ENCODE measurements around the gene RAB28. TPM values are rescaled to one million over a fixed set of nuclear protein-coding genes. Genes with fewer than 3 reads are reported as not detected.

RAB28 gene
- total and polyA plus RNA-seq, 2 of the 8 experiments (the other 6 are each of a cell fraction or from before 2014, with no cell fraction given) = 16.0 to 18.7 TPM

DNA sequence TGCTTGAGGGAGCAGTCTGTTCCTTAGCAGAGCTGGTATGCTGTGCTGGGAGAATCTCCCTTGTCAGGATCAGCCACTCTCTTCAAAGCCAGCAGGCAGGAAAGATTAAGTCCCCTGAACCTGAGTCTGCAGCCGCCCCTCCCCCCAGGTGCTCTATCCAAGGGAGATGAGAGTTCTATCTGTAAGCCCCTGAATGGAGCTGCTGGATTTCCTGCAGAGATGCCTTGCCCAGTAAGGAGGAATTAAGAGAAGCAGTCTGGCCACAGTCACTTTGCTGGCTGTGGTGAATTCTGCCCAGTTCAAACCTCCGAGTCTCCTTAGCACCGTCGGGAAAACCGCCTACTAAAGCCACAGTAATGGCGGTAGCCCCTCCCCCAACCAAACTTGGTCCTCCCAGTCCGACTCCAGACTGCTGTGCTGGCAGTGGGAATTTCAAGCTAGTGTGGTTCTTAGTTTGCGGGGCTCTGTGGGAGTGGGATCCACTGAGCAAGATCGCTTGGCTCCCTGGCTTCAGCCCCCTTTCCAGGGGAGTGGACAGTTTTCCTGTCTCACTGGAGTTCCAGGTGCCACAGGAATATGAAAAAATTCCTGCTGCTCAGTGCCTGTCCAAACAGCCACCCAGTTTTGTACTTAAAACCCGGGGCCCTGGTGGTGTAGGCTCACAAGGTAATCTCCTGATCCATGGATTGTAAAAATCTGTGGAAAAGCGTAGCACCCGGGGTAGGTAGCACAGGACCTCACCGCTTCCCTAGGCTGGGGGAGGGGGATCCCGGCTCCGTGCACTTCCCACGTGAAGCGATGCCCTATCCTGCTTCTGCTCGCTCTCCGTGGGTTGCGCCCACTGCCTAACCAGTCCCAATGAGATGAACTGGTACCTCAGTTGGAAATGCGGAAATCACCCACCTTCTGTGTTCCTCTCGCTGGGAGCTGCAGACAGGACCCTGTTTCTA lies 38.0 kb downstream of the RAB28 start:
- Histone ChIP-seq H3K9me3 (ENCODE audit: insufficient read depth in 2 of 2, low read depth in 1 of 2, low read length in 1 of 2) (no peaks in the 10 kb centered on the region), H3K9ac (replicated peaks in 1 of 4; ENCODE audit: extremely low read depth in 1 of 4, low read depth in 3 of 4, low read length in 3 of 4) (peak overlapping the region in 3 of 4 experiments; percentile 49 to 60 (median 59); a peak in 6 of 7 replicates), H2AK5ac (ENCODE audit: low read depth, low read length) (no peak overlapping the region), H3K23ac (ENCODE audit: insufficient read length) (no peak overlapping the region), H2BK15ac (ENCODE audit: low read length) (peak overlapping the region; percentile 93; the same call in 1 of the 2 replicates), H3K14ac (ENCODE audit: insufficient read length) (no peak overlapping the region), H3K4me1 (replicated peaks in 1 of 4; ENCODE audit: control insufficient read depth in 3 of 4, insufficient read depth in 4 of 4, low read length in 3 of 4) (peaks cover 0 to 6% (median 2%) of the 10 kb centered on the region in 4 experiments; a peak in 3 of 7 replicates), H2AFZ (ENCODE audit: low read length) (peak overlapping the region; percentile 98), H3K27me3 (replicated peaks in 1 of 4; ENCODE audit: control insufficient read depth in 3 of 4, extremely low read depth in 1 of 4, insufficient read depth in 3 of 4, low read length in 3 of 4) (no peaks in the 10 kb centered on the region), H2BK5ac (ENCODE audit: low read depth, low read length) (peak overlapping the region; percentile 84; the same call in 1 of the 2 replicates), H3K18ac (ENCODE audit: extremely low read depth, low read length) (peak overlapping the region; percentile 98), H3K4me2 (ENCODE audit: insufficient read depth in 1 of 2, low read depth in 2 of 2, low read length in 2 of 2) (peak overlapping the region; percentile 97 to 100), H3K36me3 (ENCODE audit: control insufficient read depth in 2 of 4, insufficient read depth in 4 of 4, low read length in 3 of 4) (no peaks in the 10 kb centered on the region), H3K79me2 (ENCODE audit: control insufficient read depth in 1 of 2, insufficient read depth in 2 of 2, low read length in 2 of 2) (no peaks in the 10 kb centered on the region), H3K27ac (ENCODE audit: low read depth, low read length) (peak overlapping the region; percentile 67), H3K4ac (replicated peaks; ENCODE audit: insufficient read length, low read depth, low read length) (peak overlapping the region; percentile 59), H4K91ac (replicated peaks; ENCODE audit: insufficient read length, low read length) (peak overlapping the region; percentile 87), H4K5ac (ENCODE audit: insufficient read length, low read depth, low read length) (peak overlapping the region; percentile 37), H2BK120ac (replicated peaks; ENCODE audit: low read depth, low read length) (peak overlapping the region; percentile 75), H3K23me2 (ENCODE audit: low read depth, low read length) (peaks cover 14% of the 10 kb centered on the region), H4K8ac (ENCODE audit: extremely low read depth, insufficient read depth, low read length) (peak overlapping the region; percentile 63; the same call in 1 of the 2 replicates), H4K20me1 (replicated peaks in 1 of 2; ENCODE audit: control insufficient read depth in 1 of 2, insufficient read depth in 2 of 2, low read length in 2 of 2) (no peaks in the 10 kb centered on the region), H3K56ac (replicated peaks; ENCODE audit: insufficient read length, low read depth, low read length) (peak overlapping the region; percentile 64), H2BK20ac (ENCODE audit: low read length) (peak overlapping the region; percentile 17; the same call in 1 of the 2 replicates), H3K79me1 (ENCODE audit: low read depth, low read length) (no peaks in the 10 kb centered on the region), H3K4me3 (ENCODE audit: extremely low read depth in 1 of 4, insufficient read depth in 2 of 4, low read depth in 3 of 4, low read length in 4 of 4) (peak overlapping the region; percentile 79 to 96 (median 82)), H2BK12ac (ENCODE audit: low read depth, low read length) (no peak overlapping the region)
- DNase-seq (ENCODE audit: low read depth in 1 of 2, low spot score in 2 of 2) = peak in 1 of 2 experiments; percentile 82
- WGBS, 2 experiments (ENCODE audit: extremely low coverage in 1 of 2, insufficient coverage in 1 of 2, insufficient read length in 1 of 2, insufficient replicate concordance in 2 of 2, low coverage in 1 of 2, low lambda C conversion rate in 2 of 2, missing lambda C conversion rate in 1 of 2) = 4% methylated on average over 22 of the region's 22 CpGs; no CpG with 5 or more reads in 1 of the 2 experiments
- POLR2A ChIA-PET (ENCODE audit: partially characterized antibody) = interaction anchor here (1.4 kb wide), 1 partner anchor 13 kb away, joined by 5 read pairs; no protein-coding TSS in a partner anchor
- FAIRE-seq = peak; percentile 76
- CTCF ChIA-PET (ENCODE audit: partially characterized antibody) = interaction anchor here (1.8 kb wide), 1 partner anchor 14 kb away, joined by 13 read pairs; no protein-coding TSS in a partner anchor
- peak; percentile 66; the same call in 1 of the 2 replicates for TF ChIP-seq SP1 (IDR thresholded peaks at IDR 0.05; ENCODE audit: low read depth, low read length)
- TF ChIP-seq YY1 (IDR thresholded peaks at IDR 0.05; ENCODE audit: low read depth, low read length) = peak; percentile 90
- no peak for TF ChIP-seq CHD2 (IDR thresholded peaks at IDR 0.05; ENCODE audit: low read length)
- TF ChIP-seq, protein P1, sequence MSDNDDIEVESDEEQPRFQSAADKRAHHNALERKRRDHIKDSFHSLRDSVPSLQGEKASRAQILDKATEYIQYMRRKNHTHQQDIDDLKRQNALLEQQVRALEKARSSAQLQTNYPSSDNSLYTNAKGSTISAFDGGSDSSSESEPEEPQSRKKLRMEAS (IDR thresholded peaks at IDR 0.05) = peak; percentile 46; the same call in 1 of the 2 replicates
- 0 out of 4 replicates have a peak, but pooled peaks of 1 of the 2 experiments have one; percentile 47 for TF ChIP-seq HDAC2 (IDR thresholded peaks at IDR 0.05; ENCODE audit: borderline replicate concordance in 1 of 2, low read depth in 2 of 2, low read length in 2 of 2)
- TF ChIP-seq ASH2L (IDR thresholded peaks at IDR 0.05; ENCODE audit: low read length) = peak; percentile 99
- peak; percentile 56 for TF ChIP-seq TAF1 (IDR thresholded peaks at IDR 0.05; ENCODE audit: low read depth, low read length)
- TF ChIP-seq GTF2F1 (IDR thresholded peaks at IDR 0.05; ENCODE audit: borderline replicate concordance, low read depth, low read length) = no peak

Data from H1 (cell line).